ENCODE results near the gene KDM5B.

DNA sequence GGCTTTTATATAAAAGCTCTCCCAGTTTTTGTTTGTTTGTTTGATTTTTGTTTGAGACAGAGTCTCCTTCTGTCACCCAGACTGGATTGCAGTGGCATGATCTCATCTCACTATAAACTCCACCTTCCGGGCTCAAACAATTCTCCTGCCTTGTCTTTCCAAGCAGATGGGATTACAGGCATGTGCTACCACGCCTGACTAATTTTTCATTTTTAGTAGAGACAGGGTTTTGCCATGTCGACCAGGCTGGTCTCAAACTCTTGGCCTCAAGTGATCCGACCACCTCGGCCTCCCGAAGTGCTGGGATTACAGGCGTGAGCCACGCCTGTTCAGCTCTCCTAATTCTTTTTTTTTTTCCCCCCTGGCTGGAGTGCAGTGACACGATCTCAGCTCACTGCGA lies 6.9 kb upstream of the KDM5B start:
- TF ChIP-seq, protein P1, sequence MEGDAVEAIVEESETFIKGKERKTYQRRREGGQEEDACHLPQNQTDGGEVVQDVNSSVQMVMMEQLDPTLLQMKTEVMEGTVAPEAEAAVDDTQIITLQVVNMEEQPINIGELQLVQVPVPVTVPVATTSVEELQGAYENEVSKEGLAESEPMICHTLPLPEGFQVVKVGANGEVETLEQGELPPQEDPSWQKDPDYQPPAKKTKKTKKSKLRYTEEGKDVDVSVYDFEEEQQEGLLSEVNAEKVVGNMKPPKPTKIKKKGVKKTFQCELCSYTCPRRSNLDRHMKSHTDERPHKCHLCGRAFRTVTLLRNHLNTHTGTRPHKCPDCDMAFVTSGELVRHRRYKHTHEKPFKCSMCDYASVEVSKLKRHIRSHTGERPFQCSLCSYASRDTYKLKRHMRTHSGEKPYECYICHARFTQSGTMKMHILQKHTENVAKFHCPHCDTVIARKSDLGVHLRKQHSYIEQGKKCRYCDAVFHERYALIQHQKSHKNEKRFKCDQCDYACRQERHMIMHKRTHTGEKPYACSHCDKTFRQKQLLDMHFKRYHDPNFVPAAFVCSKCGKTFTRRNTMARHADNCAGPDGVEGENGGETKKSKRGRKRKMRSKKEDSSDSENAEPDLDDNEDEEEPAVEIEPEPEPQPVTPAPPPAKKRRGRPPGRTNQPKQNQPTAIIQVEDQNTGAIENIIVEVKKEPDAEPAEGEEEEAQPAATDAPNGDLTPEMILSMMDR (IDR thresholded peaks at IDR 0.05), result no peak
- TF ChIP-seq POLR2A (IDR thresholded peaks at IDR 0.05), result no peak

Data from prostate gland (tissue), 2 donors.